WTC11 (cell line): Measurements from ENCODE around the gene TRIM44. TPM values are rescaled to one million over a fixed set of nuclear protein-coding genes. Genes with fewer than 3 reads are reported as not detected.

ENCODE experiments used
- ATAC-seq: fragments of 200-7000 bp; cut with Tn5 transposase; 2 replicates; pipeline ENCODE4 v1.10.0; 2021; ENCODE audit warnings: mild to moderate bottlenecking, moderate library complexity
- CTCF ChIA-PET: fragments of 300-600 bp; sonication (Branson Sonifier 250); formaldehyde crosslinking; loops from one replicate; lab custom pipeline; 2021; ENCODE audit warnings: antibody characterized with exemption; lab: Charles Lee
- POLR2A ChIA-PET: fragments of 350-600 bp; sonication (Branson Sonifier 250); formaldehyde crosslinking; loops from one replicate; lab custom pipeline; 2021; ENCODE audit warnings: antibody characterized with exemption; lab: Charles Lee
- DNase-seq: peaks from one replicate; pipeline ENCODE4 v3.0.0; 2021; ENCODE audit warnings: low spot score
- H3K27ac Mint-ChIP-seq: 2 replicates; pipeline ENCODE4 v1.8.0; 2021; ENCODE audit warnings: mixed read lengths
- H3K27me3 Mint-ChIP-seq: 2 replicates; pipeline ENCODE4 v1.8.0; 2021; ENCODE audit warnings: low read depth, mild to moderate bottlenecking, moderate library complexity, mixed read lengths
- H3K36me3 Mint-ChIP-seq: 2 replicates; pipeline ENCODE4 v1.8.0; 2021; ENCODE audit warnings: mixed read lengths
- H3K4me1 Mint-ChIP-seq: 2 replicates; pipeline ENCODE4 v1.8.0; 2022; ENCODE audit warnings: mixed read lengths
- H3K4me3 Mint-ChIP-seq: 2 replicates; pipeline ENCODE4 v1.8.0; 2021; ENCODE audit warnings: mild to moderate bottlenecking, moderate library complexity, mixed read lengths
- H3K9me3 Mint-ChIP-seq: 2 replicates; pipeline ENCODE4 v1.8.0; 2021; ENCODE audit warnings: mixed read lengths
- ATF1 ChIP-seq: sonication (generic); formaldehyde crosslinking; IDR thresholded peaks from 2 replicates; pipeline ENCODE4 v1.8.1; 2023; ENCODE audit warnings: mild to moderate bottlenecking, moderate library complexity, missing genetic modification reagents
- CBFB ChIP-seq: sonication (generic); formaldehyde crosslinking; IDR thresholded peaks from 2 replicates; pipeline ENCODE4 v1.8.1; 2022; ENCODE audit warnings: mild to moderate bottlenecking, low read depth, missing genetic modification reagents
- CREM ChIP-seq: sonication (generic); formaldehyde crosslinking; IDR thresholded peaks from 2 replicates; pipeline ENCODE4 v1.8.1; 2022; ENCODE audit warnings: mild to moderate bottlenecking, missing genetic modification reagents, moderate library complexity
- EMX1 ChIP-seq: fragments of 250-450 bp; sonication (Bioruptor Pico); IDR thresholded peaks from 2 replicates; pipeline ENCODE4 v1.8.0; 2021; ENCODE audit warnings: mild to moderate bottlenecking
- IRF2 ChIP-seq: sonication (generic); formaldehyde crosslinking; IDR thresholded peaks from 2 replicates; pipeline ENCODE4 v1.8.0; 2022; ENCODE audit warnings: low read depth, missing genetic modification reagents, borderline replicate concordance
- JUN ChIP-seq: sonication (generic); formaldehyde crosslinking; IDR thresholded peaks from 2 replicates; pipeline ENCODE4 v1.8.0; 2023; ENCODE audit warnings: mild to moderate bottlenecking, missing genetic modification reagents
- NFE2L1 ChIP-seq: sonication (generic); formaldehyde crosslinking; IDR thresholded peaks from 2 replicates; pipeline ENCODE4 v1.8.1; 2023; ENCODE audit warnings: missing genetic modification reagents
- NFYB ChIP-seq: sonication (generic); formaldehyde crosslinking; conservative IDR thresholded peaks from 2 replicates; pipeline ENCODE4 v1.8.0; 2022; ENCODE audit warnings: low read depth, missing genetic modification reagents
- OVOL2 ChIP-seq: fragments of 250-450 bp; sonication (Bioruptor Pico); IDR thresholded peaks from 2 replicates; pipeline ENCODE4 v1.9.0; 2021; ENCODE audit warnings: mild to moderate bottlenecking, borderline replicate concordance
- RORB ChIP-seq: fragments of 250-450 bp; sonication (Bioruptor Pico); IDR thresholded peaks from 2 replicates; pipeline ENCODE4 v1.9.0; 2021; ENCODE audit warnings: mild to moderate bottlenecking
- TCF7 ChIP-seq: sonication (generic); formaldehyde crosslinking; IDR thresholded peaks from 2 replicates; pipeline ENCODE4 v1.8.0; 2022; ENCODE audit warnings: mild to moderate bottlenecking, low read depth, missing genetic modification reagents, moderate library complexity
- TP53 ChIP-seq: sonication (generic); formaldehyde crosslinking; IDR thresholded peaks from 2 replicates; pipeline ENCODE4 v1.8.1; 2023; ENCODE audit warnings: mild to moderate bottlenecking, missing genetic modification reagents
- ZNF121 ChIP-seq: sonication (generic); formaldehyde crosslinking; IDR thresholded peaks from 2 replicates; pipeline ENCODE4 v1.8.0; 2023; ENCODE audit warnings: missing genetic modification reagents
- ZNF138 ChIP-seq: sonication (generic); formaldehyde crosslinking; conservative IDR thresholded peaks from 2 replicates; pipeline ENCODE4 v1.8.1; 2022; ENCODE audit warnings: mild to moderate bottlenecking, moderate library complexity, missing genetic modification reagents
- total RNA-seq: library from RNA; stranded (reverse); gene quantifications from 3 replicates; pipeline ENCODE4 v1.2.3, GENCODE V29; 2021
- TF ChIP-seq, protein P1 (sequence below): sonication (generic); formaldehyde crosslinking; IDR thresholded peaks from 2 replicates; pipeline ENCODE4 v1.8.1; 2023; ENCODE audit warnings: mild to moderate bottlenecking, missing genetic modification reagents
- TF ChIP-seq, protein P2 (sequence below): fragments of 250-450 bp; sonication (Bioruptor Pico); IDR thresholded peaks from 2 replicates; pipeline ENCODE4 v1.9.0; 2021; ENCODE audit warnings: moderate library complexity, mild to moderate bottlenecking, inconsistent platforms, borderline replicate concordance
- TF ChIP-seq, protein P3 (sequence below): sonication (generic); formaldehyde crosslinking; IDR thresholded peaks from 2 replicates; pipeline ENCODE4 v1.8.1; 2023; ENCODE audit warnings: mild to moderate bottlenecking, moderate library complexity, missing genetic modification reagents
- TF ChIP-seq, protein P4 (sequence below): sonication (generic); formaldehyde crosslinking; conservative IDR thresholded peaks from 2 replicates; pipeline ENCODE4 v1.8.1; 2022; ENCODE audit warnings: mild to moderate bottlenecking, missing genetic modification reagents
- TF ChIP-seq, protein P5 (sequence below): sonication (generic); formaldehyde crosslinking; IDR thresholded peaks from 2 replicates; pipeline ENCODE4 v1.8.1; 2022; ENCODE audit warnings: low read depth, missing genetic modification reagents, borderline replicate concordance
- TF ChIP-seq, protein P6 (sequence below): sonication (generic); formaldehyde crosslinking; conservative IDR thresholded peaks from 2 replicates; pipeline ENCODE4 v1.8.1; 2023; ENCODE audit warnings: mild to moderate bottlenecking, low read depth, missing genetic modification reagents, moderate library complexity
- TF ChIP-seq, protein P7 (sequence below): sonication (generic); formaldehyde crosslinking; IDR thresholded peaks from 2 replicates; pipeline ENCODE4 v1.8.0; 2023; ENCODE audit warnings: mild to moderate bottlenecking, missing genetic modification reagents

The TRIM44 gene
- total RNA-seq, 1 experiment from 2014 or later: 27.4 TPM

DNA sequence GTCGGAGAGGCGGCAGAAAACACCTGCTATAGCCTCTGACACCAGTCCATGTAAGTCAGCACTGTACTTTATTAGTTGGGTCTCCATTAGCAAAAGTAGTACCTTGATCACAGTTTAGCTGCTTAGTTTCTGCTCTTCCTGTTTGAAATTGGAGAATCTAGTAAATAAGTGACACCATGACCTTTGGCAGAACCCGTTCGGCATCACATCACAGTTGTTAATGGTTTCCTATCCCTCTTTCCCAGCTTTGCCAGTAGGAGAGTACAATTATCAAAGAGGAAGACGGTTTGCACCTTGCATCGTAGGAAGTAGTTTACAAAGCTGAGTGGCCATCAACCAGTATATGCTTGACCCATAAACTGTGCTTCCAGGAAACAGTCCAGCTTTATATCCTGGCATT, 101.8 kb downstream of the TRIM44 start:
- no peaks in the 10 kb centered on the region for H3K36me3 Mint-ChIP-seq
- no peak for DNase-seq
- ATAC-seq: no peak
- CTCF ChIA-PET: interaction anchor here (1.3 kb wide), 1 partner anchor 58 kb away, joined by 5 read pairs; no protein-coding TSS in a partner anchor
- POLR2A ChIA-PET: no interaction called here
- H3K27ac Mint-ChIP-seq: no peak overlapping the region
- peaks cover 17% of the 10 kb centered on the region for H3K4me1 Mint-ChIP-seq
- H3K9me3 Mint-ChIP-seq: no peaks in the 10 kb centered on the region
- H3K27me3 Mint-ChIP-seq: no peaks in the 10 kb centered on the region
- TF ChIP-seq IRF2 (CRISPR knock-in tag): no peak
- no peak for TF ChIP-seq ZNF138 (CRISPR knock-in tag)
- TF ChIP-seq, protein P1, sequence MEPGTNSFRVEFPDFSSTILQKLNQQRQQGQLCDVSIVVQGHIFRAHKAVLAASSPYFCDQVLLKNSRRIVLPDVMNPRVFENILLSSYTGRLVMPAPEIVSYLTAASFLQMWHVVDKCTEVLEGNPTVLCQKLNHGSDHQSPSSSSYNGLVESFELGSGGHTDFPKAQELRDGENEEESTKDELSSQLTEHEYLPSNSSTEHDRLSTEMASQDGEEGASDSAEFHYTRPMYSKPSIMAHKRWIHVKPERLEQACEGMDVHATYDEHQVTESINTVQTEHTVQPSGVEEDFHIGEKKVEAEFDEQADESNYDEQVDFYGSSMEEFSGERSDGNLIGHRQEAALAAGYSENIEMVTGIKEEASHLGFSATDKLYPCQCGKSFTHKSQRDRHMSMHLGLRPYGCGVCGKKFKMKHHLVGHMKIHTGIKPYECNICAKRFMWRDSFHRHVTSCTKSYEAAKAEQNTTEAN (CRISPR knock-in tag): no peak
- TF ChIP-seq, protein P2, sequence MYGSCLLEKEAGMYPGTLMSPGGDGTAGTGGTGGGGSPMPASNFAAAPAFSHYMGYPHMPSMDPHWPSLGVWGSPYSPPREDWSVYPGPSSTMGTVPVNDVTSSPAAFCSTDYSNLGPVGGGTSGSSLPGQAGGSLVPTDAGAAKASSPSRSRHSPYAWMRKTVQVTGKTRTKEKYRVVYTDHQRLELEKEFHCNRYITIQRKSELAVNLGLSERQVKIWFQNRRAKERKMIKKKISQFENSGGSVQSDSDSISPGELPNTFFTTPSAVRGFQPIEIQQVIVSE: no peak
- TF ChIP-seq, protein P3, sequence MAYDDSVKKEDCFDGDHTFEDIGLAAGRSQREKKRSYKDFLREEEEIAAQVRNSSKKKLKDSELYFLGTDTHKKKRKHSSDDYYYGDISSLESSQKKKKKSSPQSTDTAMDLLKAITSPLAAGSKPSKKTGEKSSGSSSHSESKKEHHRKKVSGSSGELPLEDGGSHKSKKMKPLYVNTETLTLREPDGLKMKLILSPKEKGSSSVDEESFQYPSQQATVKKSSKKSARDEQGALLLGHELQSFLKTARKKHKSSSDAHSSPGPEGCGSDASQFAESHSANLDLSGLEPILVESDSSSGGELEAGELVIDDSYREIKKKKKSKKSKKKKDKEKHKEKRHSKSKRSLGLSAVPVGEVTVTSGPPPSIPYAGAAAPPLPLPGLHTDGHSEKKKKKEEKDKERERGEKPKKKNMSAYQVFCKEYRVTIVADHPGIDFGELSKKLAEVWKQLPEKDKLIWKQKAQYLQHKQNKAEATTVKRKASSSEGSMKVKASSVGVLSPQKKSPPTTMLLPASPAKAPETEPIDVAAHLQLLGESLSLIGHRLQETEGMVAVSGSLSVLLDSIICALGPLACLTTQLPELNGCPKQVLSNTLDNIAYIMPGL (CRISPR knock-in tag): no peak
- no peak for TF ChIP-seq ATF1 (CRISPR knock-in tag)
- TF ChIP-seq NFE2L1 (CRISPR knock-in tag): no peak
- TF ChIP-seq RORB: no peak
- TF ChIP-seq NFYB (CRISPR knock-in tag): no peak
- H3K4me3 Mint-ChIP-seq: no peak overlapping the region

DNA sequence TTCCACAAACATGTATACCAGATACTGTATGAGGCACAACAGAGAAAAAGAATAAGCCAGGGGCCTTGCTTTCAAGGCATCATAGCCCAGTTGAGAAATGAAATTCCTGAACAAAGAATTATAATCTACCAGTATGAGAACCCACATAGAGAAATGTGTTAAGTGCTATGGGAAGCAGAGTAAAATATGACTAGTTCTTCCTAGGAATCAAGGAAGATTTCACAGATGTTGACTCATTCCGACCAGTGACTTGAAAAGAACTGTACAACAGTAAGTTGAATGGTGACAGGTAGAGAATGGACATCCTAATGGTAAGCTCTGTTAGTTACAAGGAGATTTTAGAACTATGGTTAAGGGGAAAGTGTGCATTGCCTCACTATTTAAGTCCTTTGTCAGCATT, 102.6 kb downstream of the TRIM44 start:
- H3K27me3 Mint-ChIP-seq: no peaks in the 10 kb centered on the region
- POLR2A ChIA-PET: no interaction called here
- peaks cover 9% of the 10 kb centered on the region for H3K4me1 Mint-ChIP-seq
- H3K36me3 Mint-ChIP-seq: no peaks in the 10 kb centered on the region
- DNase-seq (no peak), ATAC-seq (no peak)
- peaks cover 3% of the 10 kb centered on the region; the same call in 1 of the 2 replicates for H3K9me3 Mint-ChIP-seq
- H3K4me3 Mint-ChIP-seq: no peak overlapping the region
- no peak overlapping the region for H3K27ac Mint-ChIP-seq
- TF ChIP-seq, protein P1 (CRISPR knock-in tag): no peak
- TF ChIP-seq OVOL2 (no peak), CBFB (CRISPR knock-in tag) (no peak), ZNF121 (no peak), EMX1 (CRISPR knock-in tag) (no peak), CREM (CRISPR knock-in tag) (no peak), TP53 (CRISPR knock-in tag) (no peak), TCF7 (CRISPR knock-in tag) (no peak), JUN (no peak)
- TF ChIP-seq, protein P4, sequence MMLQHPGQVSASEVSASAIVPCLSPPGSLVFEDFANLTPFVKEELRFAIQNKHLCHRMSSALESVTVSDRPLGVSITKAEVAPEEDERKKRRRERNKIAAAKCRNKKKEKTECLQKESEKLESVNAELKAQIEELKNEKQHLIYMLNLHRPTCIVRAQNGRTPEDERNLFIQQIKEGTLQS: no peak
- TF ChIP-seq, protein P3 (CRISPR knock-in tag): no peak
- TF ChIP-seq, protein P5, sequence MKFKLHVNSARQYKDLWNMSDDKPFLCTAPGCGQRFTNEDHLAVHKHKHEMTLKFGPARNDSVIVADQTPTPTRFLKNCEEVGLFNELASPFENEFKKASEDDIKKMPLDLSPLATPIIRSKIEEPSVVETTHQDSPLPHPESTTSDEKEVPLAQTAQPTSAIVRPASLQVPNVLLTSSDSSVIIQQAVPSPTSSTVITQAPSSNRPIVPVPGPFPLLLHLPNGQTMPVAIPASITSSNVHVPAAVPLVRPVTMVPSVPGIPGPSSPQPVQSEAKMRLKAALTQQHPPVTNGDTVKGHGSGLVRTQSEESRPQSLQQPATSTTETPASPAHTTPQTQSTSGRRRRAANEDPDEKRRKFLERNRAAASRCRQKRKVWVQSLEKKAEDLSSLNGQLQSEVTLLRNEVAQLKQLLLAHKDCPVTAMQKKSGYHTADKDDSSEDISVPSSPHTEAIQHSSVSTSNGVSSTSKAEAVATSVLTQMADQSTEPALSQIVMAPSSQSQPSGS (CRISPR knock-in tag): no peak
- TF ChIP-seq, protein P6, sequence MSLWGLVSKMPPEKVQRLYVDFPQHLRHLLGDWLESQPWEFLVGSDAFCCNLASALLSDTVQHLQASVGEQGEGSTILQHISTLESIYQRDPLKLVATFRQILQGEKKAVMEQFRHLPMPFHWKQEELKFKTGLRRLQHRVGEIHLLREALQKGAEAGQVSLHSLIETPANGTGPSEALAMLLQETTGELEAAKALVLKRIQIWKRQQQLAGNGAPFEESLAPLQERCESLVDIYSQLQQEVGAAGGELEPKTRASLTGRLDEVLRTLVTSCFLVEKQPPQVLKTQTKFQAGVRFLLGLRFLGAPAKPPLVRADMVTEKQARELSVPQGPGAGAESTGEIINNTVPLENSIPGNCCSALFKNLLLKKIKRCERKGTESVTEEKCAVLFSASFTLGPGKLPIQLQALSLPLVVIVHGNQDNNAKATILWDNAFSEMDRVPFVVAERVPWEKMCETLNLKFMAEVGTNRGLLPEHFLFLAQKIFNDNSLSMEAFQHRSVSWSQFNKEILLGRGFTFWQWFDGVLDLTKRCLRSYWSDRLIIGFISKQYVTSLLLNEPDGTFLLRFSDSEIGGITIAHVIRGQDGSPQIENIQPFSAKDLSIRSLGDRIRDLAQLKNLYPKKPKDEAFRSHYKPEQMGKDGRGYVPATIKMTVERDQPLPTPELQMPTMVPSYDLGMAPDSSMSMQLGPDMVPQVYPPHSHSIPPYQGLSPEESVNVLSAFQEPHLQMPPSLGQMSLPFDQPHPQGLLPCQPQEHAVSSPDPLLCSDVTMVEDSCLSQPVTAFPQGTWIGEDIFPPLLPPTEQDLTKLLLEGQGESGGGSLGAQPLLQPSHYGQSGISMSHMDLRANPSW: no peak
- TF ChIP-seq, protein P7, sequence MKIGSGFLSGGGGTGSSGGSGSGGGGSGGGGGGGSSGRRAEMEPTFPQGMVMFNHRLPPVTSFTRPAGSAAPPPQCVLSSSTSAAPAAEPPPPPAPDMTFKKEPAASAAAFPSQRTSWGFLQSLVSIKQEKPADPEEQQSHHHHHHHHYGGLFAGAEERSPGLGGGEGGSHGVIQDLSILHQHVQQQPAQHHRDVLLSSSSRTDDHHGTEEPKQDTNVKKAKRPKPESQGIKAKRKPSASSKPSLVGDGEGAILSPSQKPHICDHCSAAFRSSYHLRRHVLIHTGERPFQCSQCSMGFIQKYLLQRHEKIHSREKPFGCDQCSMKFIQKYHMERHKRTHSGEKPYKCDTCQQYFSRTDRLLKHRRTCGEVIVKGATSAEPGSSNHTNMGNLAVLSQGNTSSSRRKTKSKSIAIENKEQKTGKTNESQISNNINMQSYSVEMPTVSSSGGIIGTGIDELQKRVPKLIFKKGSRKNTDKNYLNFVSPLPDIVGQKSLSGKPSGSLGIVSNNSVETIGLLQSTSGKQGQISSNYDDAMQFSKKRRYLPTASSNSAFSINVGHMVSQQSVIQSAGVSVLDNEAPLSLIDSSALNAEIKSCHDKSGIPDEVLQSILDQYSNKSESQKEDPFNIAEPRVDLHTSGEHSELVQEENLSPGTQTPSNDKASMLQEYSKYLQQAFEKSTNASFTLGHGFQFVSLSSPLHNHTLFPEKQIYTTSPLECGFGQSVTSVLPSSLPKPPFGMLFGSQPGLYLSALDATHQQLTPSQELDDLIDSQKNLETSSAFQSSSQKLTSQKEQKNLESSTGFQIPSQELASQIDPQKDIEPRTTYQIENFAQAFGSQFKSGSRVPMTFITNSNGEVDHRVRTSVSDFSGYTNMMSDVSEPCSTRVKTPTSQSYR: no peak
- CTCF ChIA-PET: interaction anchor here (1.3 kb wide), 1 partner anchor 57 kb away, joined by 5 read pairs; no protein-coding TSS in a partner anchor
